Brain pericyte (primary cell): ENCODE data around the gene HPCAL4.

Experiments used
- DNase-seq: peaks from one replicate; pipeline ENCODE4 v3.0.0-alpha.2; 2012; ENCODE audit warnings: low read depth, low spot score

HPCAL4 gene

GRCh38 chr1:39676948-39677548, 14.2 kb downstream of the HPCAL4 start:
- DNase-seq: no peak

- DNase-seq: no peak
These were observed 16.0 kb downstream of the HPCAL4 start for GRCh38 chr1:39675220-39675619.

GRCh38 chr1:39673215-39673614, 18.0 kb downstream of the HPCAL4 start:
- no peak for DNase-seq

GRCh38 chr1:39672551-39672947, 18.7 kb downstream of the HPCAL4 start:
- DNase-seq: no peak

- DNase-seq: no peak
These were observed 19.3 kb downstream of the HPCAL4 start, which contains the start of gene NT5C1A for GRCh38 chr1:39671793-39672550. Gene NT5C1A (minus strand): TSS chr1:39672107. CDS start chr1:39672038, 69 bp downstream.

- DNase-seq: no peak
These were observed 19.8 kb downstream of the HPCAL4 start for GRCh38 chr1:39671433-39671792.

GRCh38 chr1:39670689-39671088, 20.5 kb downstream of the HPCAL4 start:
- DNase-seq: no peak

GRCh38 chr1:39668894-39669293, 22.3 kb downstream of the HPCAL4 start:
- no peak for DNase-seq

GRCh38 chr1:39668111-39668510, 23.1 kb downstream of the HPCAL4 start:
- DNase-seq: no peak

GRCh38 chr1:39666772-39667171, 24.5 kb downstream of the HPCAL4 start:
- no peak for DNase-seq

GRCh38 chr1:39663559-39663958, 27.7 kb downstream of the HPCAL4 start:
- no peak for DNase-seq

- DNase-seq: no peak
These were observed 28.4 kb downstream of the HPCAL4 start for GRCh38 chr1:39662861-39663260.

GRCh38 chr1:39659538-39659937, 31.7 kb downstream of the HPCAL4 start:
- DNase-seq: no peak

- no peak for DNase-seq
These were observed 32.1 kb downstream of the HPCAL4 start for GRCh38 chr1:39659110-39659509.

- DNase-seq: no peak
These were observed 33.2 kb downstream of the HPCAL4 start for GRCh38 chr1:39657923-39658485.

- DNase-seq: no peak
These were observed 33.8 kb downstream of the HPCAL4 start for GRCh38 chr1:39657402-39657801.

- DNase-seq: no peak
These were observed 34.8 kb downstream of the HPCAL4 start for GRCh38 chr1:39656391-39656790.

GRCh38 chr1:39655578-39656268, 35.5 kb downstream of the HPCAL4 start:
- DNase-seq: no peak

- DNase-seq: no peak
These were observed 36.9 kb downstream of the HPCAL4 start for GRCh38 chr1:39654291-39654690.

- DNase-seq: no peak
These were observed 37.6 kb downstream of the HPCAL4 start for GRCh38 chr1:39653546-39654031.

GRCh38 chr1:39652554-39652953, 38.7 kb downstream of the HPCAL4 start:
- DNase-seq: no peak

- DNase-seq: no peak
These were observed 39.1 kb downstream of the HPCAL4 start for GRCh38 chr1:39652105-39652504.
